CD4-positive, CD25-positive, alpha-beta regulatory T cell (primary cell): ENCODE results near the gene CITED2. TPM values are rescaled to one million over a fixed set of nuclear protein-coding genes. Genes with fewer than 3 reads are reported as not detected.

Experiments used
- ATAC-seq, 2 donors: fragments of 150-1000 bp; cut with Tn5 transposase; one replicate each; pipeline ENCODE4 v1.10.0; 2021; ENCODE audit warnings: low read depth in 2 of 2, moderate number of reproducible peaks in 2 of 2, moderate library complexity in 1 of 2
- DNase-seq, 3 donors: peaks; one replicate each; pipeline versions ENCODE4 v3.0.0 to v3.0.0-alpha.2; 2012 to 2022; ENCODE audit warnings: mixed read lengths in 1 of 3
- H3K27ac ChIP-seq: one replicate; pipeline ENCODE4 v1.7.0; 2013; ENCODE audit warnings: mild to moderate bottlenecking, low read length; ENCODE audit not compliant: insufficient read depth, poor library complexity, severe bottlenecking
- H3K27me3 ChIP-seq: one replicate; pipeline ENCODE4 v1.7.0; 2013; ENCODE audit warnings: low read length; ENCODE audit not compliant: control insufficient read depth, insufficient read depth
- H3K36me3 ChIP-seq: one replicate; pipeline ENCODE4 v1.7.0; 2013; ENCODE audit warnings: mild to moderate bottlenecking, low read length, moderate library complexity; ENCODE audit not compliant: control insufficient read depth, insufficient read depth
- H3K4me1 ChIP-seq: 2 replicates; pipeline ENCODE4 v1.7.0; 2013; ENCODE audit warnings: mild to moderate bottlenecking, low read length; ENCODE audit not compliant: insufficient read depth, control insufficient read depth, poor library complexity, severe bottlenecking
- H3K4me3 ChIP-seq: one replicate; pipeline ENCODE4 v1.7.0; 2013; ENCODE audit warnings: low read depth, mild to moderate bottlenecking, low read length, moderate library complexity
- H3K9me3 ChIP-seq, 2 experiments: 1 replicate in 1 of 2; 2 replicates in 1 of 2; pipeline ENCODE4 v1.7.0; 2013; ENCODE audit warnings: low read length in 2 of 2, mild to moderate bottlenecking in 1 of 2, moderate library complexity in 1 of 2; ENCODE audit not compliant: control insufficient read depth in 2 of 2
- H3K27ac Mint-ChIP-seq, 3 donors: one replicate each; pipeline ENCODE4 v1.8.0; 2020 to 2022; ENCODE audit warnings: mild to moderate bottlenecking in 3 of 3, mixed read lengths in 3 of 3, moderate library complexity in 2 of 3
- H3K27me3 Mint-ChIP-seq: one replicate; pipeline ENCODE4 v1.8.0; 2022; ENCODE audit warnings: mild to moderate bottlenecking, mixed read lengths
- H3K36me3 Mint-ChIP-seq: one replicate; pipeline ENCODE4 v1.8.0; 2020; ENCODE audit warnings: mixed read lengths
- H3K4me1 Mint-ChIP-seq, 4 donors: one replicate each; pipeline ENCODE4 v1.8.0; 2020 to 2022; ENCODE audit warnings: mixed read lengths in 4 of 4, mild to moderate bottlenecking in 1 of 4
- H3K4me3 Mint-ChIP-seq, 4 donors: one replicate each; pipeline ENCODE4 v1.8.0; 2020 to 2022; ENCODE audit warnings: mild to moderate bottlenecking in 4 of 4, mixed read lengths in 4 of 4, moderate library complexity in 3 of 4
- H3K9me3 Mint-ChIP-seq, 7 donors: one replicate each; pipeline ENCODE4 v1.8.0; 2020 to 2022; ENCODE audit warnings: mixed read lengths in 7 of 7, mild to moderate bottlenecking in 3 of 7, moderate library complexity in 2 of 7
- polyA plus RNA-seq, 4 donors: library from polyadenylated mRNA; unstranded; fragments of 300-500 nt; fragmentation: Illumina TruSeq; gene quantifications; one replicate each; pipeline ENCODE4 v1.2.3, GENCODE V29; 2021
- total RNA-seq: library from RNA; stranded (reverse); gene quantifications from one replicate; pipeline ENCODE4 v1.2.3, GENCODE V29; 2022

The CITED2 gene, protein sequence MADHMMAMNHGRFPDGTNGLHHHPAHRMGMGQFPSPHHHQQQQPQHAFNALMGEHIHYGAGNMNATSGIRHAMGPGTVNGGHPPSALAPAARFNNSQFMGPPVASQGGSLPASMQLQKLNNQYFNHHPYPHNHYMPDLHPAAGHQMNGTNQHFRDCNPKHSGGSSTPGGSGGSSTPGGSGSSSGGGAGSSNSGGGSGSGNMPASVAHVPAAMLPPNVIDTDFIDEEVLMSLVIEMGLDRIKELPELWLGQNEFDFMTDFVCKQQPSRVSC
- total RNA-seq (151 TPM), polyA plus RNA-seq (10 to 100 TPM; 30.6 to 39.9 (median 38.4) TPM)

DNA sequence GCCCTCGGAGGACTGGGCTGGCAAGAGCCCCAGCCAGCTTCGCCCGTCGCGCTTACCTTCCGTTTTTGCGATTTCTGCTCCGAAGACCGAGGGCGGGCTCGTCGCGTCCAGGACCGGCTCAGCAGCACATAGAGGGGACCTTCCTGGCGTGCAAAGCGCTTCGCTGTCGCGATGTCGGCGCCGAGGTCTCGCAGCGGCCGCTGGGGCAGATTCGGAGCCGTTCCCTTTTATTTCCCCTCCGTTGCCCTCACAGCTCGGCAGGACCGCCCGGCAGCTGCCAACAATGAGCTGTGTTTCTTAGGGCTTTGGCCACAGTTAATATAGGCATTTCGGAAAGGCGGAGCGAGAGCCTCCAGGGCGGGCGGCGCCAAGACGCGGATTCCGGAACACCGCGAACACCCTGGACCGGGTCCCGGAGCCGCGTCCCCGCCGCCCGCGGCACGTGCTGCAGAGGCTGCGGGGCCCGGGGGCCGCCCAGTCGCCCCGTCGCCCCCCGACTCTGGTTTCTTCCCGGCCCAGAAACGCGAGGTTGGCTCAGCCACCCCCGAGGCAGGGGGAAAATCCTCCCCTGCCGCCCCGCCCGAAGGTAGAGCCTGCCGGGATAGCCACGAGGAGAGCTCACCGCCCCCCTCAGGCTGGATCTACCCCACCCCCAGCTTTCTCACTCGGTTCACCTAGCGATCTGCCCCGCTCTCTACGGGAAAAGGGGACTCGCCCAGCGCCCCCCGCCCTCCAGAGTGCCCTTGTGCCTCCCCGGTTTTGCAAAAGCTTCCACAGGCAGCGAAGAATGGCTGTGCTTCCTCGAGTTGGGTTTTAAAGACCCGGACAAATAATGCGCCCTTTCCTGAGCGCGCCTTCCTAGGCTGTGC lies at the start of gene CITED2:
Gene CITED2, minus strand, starts transcription at position 292 of the 869 bp plus-strand sequence. CDS start 704 bp downstream, outside the sequence.
- Mint-ChIP-seq H3K36me3 (peaks cover 15% of the 10 kb centered on the region), H3K4me1 (peaks cover 16 to 42% (median 36%) of the 10 kb centered on the region in 4 donors), H3K9me3 (peaks cover 0 to 4% (median 0%) of the 10 kb centered on the region in 7 donors), H3K27ac (peak within 1 kb of the TSS; percentile 100), H3K27me3 (peaks cover 13% of the 10 kb centered on the region), H3K4me3 (peak within 1 kb of the TSS; percentile 99 to 100 (median 100))
- no peaks in the 10 kb centered on the region for H3K9me3 ChIP-seq
- H3K27ac ChIP-seq: peak within 1 kb of the TSS; percentile 91
- ATAC-seq (peak; percentile 72 to 79), DNase-seq (peak; percentile 88 to 96 (median 95))
- H3K4me3 ChIP-seq: peak within 1 kb of the TSS; percentile 98
- H3K36me3 ChIP-seq: no peaks in the 10 kb centered on the region
- peaks cover 46% of the 10 kb centered on the region for H3K4me1 ChIP-seq
- H3K27me3 ChIP-seq: no peaks in the 10 kb centered on the region

DNA sequence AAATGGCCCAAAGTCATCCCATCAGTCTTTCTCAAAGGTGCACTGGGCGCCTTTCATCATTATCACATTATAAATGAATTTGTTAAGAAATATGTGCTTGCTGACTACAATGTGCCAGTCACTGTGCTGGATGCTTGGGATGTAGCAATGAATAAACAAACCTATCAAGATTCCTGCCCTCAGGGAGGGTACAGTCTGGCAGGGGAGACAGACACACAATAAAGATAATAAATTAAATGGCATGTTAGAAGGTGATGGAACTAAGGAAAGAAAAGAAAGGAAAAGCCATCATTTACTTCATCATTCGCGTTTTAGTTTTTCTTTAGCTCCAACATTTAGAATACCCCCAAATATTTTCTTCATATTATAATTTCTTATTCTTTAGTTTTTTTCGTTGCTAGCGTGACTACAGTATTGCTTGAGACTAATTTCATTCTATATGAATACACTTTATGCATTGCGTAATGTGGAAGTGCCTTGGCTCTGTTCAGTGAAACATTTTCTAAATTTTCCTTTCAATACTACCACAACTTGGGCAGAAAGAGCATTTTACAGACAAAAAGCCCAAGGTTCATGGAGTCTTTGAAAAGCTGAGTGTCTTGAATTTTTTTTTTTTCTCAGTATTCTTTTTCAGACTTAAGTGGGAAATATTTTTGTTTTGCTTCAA lies 48.7 kb upstream of the CITED2 start:
- H3K4me1 Mint-ChIP-seq: no peaks in the 10 kb centered on the region
- Histone ChIP-seq H3K27me3 (peaks cover 10% of the 10 kb centered on the region), H3K27ac (no peak overlapping the region), H3K4me3 (no peak overlapping the region), H3K9me3 (no peaks in the 10 kb centered on the region), H3K4me1 (no peaks in the 10 kb centered on the region), H3K36me3 (no peaks in the 10 kb centered on the region)
- no peak overlapping the region for H3K4me3 Mint-ChIP-seq
- no peaks in the 10 kb centered on the region for H3K36me3 Mint-ChIP-seq
- H3K27me3 Mint-ChIP-seq: peaks cover 26% of the 10 kb centered on the region
- no peak for ATAC-seq
- DNase-seq: no peak
- no peak overlapping the region for H3K27ac Mint-ChIP-seq
- peaks cover 0 to 2% (median 0%) of the 10 kb centered on the region in 7 donors for H3K9me3 Mint-ChIP-seq

DNA sequence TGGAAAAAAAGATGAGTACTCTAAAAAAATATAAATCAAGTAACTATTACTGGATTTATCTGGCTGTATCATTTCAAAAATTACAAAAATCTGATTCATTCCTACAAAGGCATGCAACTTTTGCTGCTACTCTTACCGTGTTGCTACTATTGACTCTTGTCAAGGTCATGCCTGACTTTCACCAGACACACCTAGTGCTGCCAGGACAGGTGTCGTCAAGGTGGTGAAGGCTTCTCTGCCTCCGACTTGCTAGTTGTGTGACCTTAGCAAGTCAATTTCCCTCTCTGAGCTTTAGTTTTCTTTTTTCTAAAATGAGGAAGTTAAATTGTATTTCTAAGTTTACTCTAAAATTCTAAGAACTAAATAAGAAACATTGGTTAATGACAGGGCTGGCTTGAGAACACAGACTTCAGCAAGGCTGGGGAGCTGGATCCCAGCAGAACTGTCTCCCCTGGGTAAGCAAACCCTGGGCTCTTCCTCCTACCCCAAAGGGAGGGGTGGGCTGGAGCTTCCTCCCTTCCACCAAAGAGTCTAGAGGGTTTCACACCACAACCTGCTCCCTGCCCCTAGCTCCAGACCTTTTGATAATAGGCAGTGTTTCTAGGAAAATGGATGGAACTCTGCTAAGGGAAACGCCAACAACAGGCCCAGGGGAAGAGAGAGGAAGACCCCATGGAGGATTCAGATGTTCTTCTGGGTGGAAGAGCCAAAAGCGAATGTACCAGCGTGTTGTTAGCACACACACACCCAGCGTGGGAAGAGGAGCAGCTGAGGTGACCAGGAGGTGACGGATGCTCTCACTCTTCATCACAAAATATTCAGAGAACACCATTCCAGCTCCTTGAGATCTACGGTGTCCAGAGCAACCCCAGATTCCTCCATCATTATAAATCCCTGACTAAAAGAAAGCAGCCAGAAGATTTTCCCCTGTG lies 47.9 kb upstream of the CITED2 start:
- peaks cover 10% of the 10 kb centered on the region for H3K27me3 ChIP-seq
- H3K9me3 ChIP-seq: no peaks in the 10 kb centered on the region
- Mint-ChIP-seq H3K27ac (peak overlapping the region in 1 of 3 donors; percentile 45), H3K4me1 (no peaks in the 10 kb centered on the region), H3K27me3 (peaks cover 28% of the 10 kb centered on the region), H3K9me3 (peaks cover 0 to 2% (median 0%) of the 10 kb centered on the region in 7 donors), H3K4me3 (no peak overlapping the region), H3K36me3 (no peaks in the 10 kb centered on the region)
- DNase-seq (no peak), ATAC-seq (no peak)
- no peak overlapping the region for H3K4me3 ChIP-seq
- no peak overlapping the region for H3K27ac ChIP-seq
- no peaks in the 10 kb centered on the region for H3K4me1 ChIP-seq
- H3K36me3 ChIP-seq: no peaks in the 10 kb centered on the region

DNA sequence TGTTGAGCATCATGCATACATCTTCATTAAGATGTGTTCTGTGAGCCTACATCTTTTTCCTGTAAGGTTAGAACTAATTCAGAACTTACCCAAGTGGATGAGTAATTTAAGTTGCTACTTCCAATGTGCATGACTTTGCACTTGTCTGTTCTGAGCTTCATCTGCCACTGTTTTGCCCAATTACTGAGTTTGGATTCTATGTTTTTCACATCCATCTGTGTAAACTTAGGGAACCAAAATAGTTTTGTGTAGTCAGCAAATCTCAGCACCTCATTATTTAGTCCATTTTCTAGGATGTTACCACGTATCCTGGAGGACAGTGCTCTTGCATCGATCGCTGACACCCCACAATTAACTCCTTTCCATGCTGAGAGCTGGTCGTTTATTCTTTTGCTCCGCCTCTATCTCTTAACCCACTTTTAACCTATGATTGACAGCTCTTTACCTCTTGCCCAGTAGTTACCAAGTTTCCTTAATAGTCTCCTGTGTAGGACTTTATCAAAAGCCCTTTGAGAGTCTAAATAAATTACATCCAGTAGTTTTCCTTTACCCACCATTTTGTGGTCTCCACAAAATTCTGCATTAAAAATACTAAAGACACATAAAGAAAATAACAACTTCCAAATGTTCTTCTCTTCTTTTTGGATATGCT lies 44.2 kb upstream of the CITED2 start:
- H3K36me3 Mint-ChIP-seq: no peaks in the 10 kb centered on the region

DNA sequence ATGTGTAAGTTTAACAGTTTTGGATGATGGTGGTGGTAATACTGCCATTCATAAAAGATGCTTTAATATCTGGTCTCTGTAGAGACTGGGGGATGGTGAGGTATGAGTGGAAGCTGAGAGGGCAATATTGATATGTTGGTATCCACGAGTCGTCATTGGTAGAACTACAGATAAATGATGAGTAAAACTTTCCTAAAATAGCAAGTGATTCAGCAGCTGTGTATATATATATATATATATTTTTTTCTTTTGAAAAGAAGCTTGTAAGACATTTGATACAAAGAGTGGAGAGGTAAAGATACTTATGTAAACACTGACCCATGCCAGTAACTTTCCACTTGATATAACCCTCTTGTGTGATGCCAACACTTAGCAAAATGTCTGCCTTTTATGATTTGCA lies 41.7 kb upstream of the CITED2 start:
- Mint-ChIP-seq H3K9me3 (peaks cover 0 to 4% (median 0%) of the 10 kb centered on the region in 7 donors), H3K4me1 (no peaks in the 10 kb centered on the region), H3K36me3 (no peaks in the 10 kb centered on the region), H3K27ac (no peak overlapping the region), H3K27me3 (peaks cover 16% of the 10 kb centered on the region), H3K4me3 (no peak overlapping the region)
- no peak overlapping the region for H3K27ac ChIP-seq
- peaks cover 15% of the 10 kb centered on the region for H3K27me3 ChIP-seq
- H3K36me3 ChIP-seq: no peaks in the 10 kb centered on the region
- DNase-seq (no peak), ATAC-seq (no peak)
- H3K4me1 ChIP-seq: no peaks in the 10 kb centered on the region
- no peaks in the 10 kb centered on the region for H3K9me3 ChIP-seq
- H3K4me3 ChIP-seq: no peak overlapping the region

More for the DNA sequence above, 44.2 kb upstream of the CITED2 start:
- peaks cover 24% of the 10 kb centered on the region for H3K27me3 Mint-ChIP-seq
- DNase-seq (no peak), ATAC-seq (no peak)
- no peaks in the 10 kb centered on the region for H3K4me1 Mint-ChIP-seq
- H3K4me3 Mint-ChIP-seq: no peak overlapping the region
- H3K4me3 ChIP-seq: no peak overlapping the region
- H3K36me3 ChIP-seq: no peaks in the 10 kb centered on the region
- peaks cover 0 to 4% (median 0%) of the 10 kb centered on the region in 7 donors for H3K9me3 Mint-ChIP-seq
- H3K27me3 ChIP-seq: peaks cover 15% of the 10 kb centered on the region
- H3K4me1 ChIP-seq: no peaks in the 10 kb centered on the region
- no peak overlapping the region for H3K27ac ChIP-seq
- no peak overlapping the region for H3K27ac Mint-ChIP-seq
- H3K9me3 ChIP-seq: no peaks in the 10 kb centered on the region

DNA sequence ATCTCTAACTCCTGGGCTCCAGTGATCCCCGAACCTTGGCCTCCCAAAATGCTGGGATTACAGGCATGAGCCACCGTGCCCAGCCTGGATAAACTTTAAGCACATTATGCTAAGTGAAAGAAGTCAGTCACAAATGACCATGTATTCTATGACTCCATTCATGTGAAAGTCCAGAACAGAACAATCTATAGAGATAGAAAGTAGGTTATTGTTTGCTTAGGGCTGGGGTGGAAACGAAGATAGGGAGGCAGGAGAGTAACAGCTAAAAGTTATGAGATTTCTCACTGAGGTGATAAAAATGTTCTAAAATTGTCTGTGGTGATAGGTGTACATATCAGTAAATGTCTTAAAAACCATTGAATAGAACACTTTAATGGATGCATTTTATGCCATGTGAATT lies 40.9 kb upstream of the CITED2 start:
- Histone ChIP-seq H3K27ac (no peak overlapping the region), H3K4me3 (no peak overlapping the region), H3K9me3 (no peaks in the 10 kb centered on the region), H3K27me3 (peaks cover 15% of the 10 kb centered on the region), H3K36me3 (no peaks in the 10 kb centered on the region), H3K4me1 (no peaks in the 10 kb centered on the region)
- peaks cover 0 to 3% (median 0%) of the 10 kb centered on the region in 7 donors for H3K9me3 Mint-ChIP-seq
- H3K27ac Mint-ChIP-seq: no peak overlapping the region
- H3K36me3 Mint-ChIP-seq: no peaks in the 10 kb centered on the region
- H3K4me3 Mint-ChIP-seq: no peak overlapping the region
- H3K27me3 Mint-ChIP-seq: peaks cover 12% of the 10 kb centered on the region
- no peaks in the 10 kb centered on the region for H3K4me1 Mint-ChIP-seq
- ATAC-seq (no peak), DNase-seq (no peak)
